KMS-11 (cell line): Measurements from ENCODE around the gene PAMR1.
"Not testable (repeated sequence)": the region's sequence is repeated elsewhere in the genome, so short reads cannot be mapped to it uniquely, and the experiment has no call there.

Source experiments
- H2AFZ ChIP-seq: fragments of 200-600 bp; sonication (generic); 2 replicates; pipeline ENCODE4 v1.6.1; 2016; ENCODE audit warnings: antibody characterized with exemption, mixed run types, low read depth
- H3K27ac ChIP-seq: fragments of 200-600 bp; sonication (generic); 2 replicates; pipeline ENCODE4 v1.6.1; 2016; ENCODE audit warnings: mild to moderate bottlenecking, mixed run types
- H3K27me3 ChIP-seq: fragments of 200-600 bp; sonication (generic); 2 replicates; pipeline ENCODE4 v1.6.1; 2017; ENCODE audit warnings: mild to moderate bottlenecking, low read depth, mixed run types, moderate library complexity; ENCODE audit not compliant: insufficient read depth
- H3K36me3 ChIP-seq: fragments of 200-600 bp; sonication (generic); 2 replicates; pipeline ENCODE4 v1.6.1; 2017; ENCODE audit warnings: mild to moderate bottlenecking, mixed run types; ENCODE audit not compliant: insufficient read depth
- H3K4me1 ChIP-seq: fragments of 200-600 bp; sonication (generic); 2 replicates; pipeline ENCODE4 v1.6.1; 2016; ENCODE audit warnings: mild to moderate bottlenecking, low read depth, mixed run types; ENCODE audit not compliant: poor library complexity, severe bottlenecking
- H3K4me2 ChIP-seq: fragments of 200-600 bp; sonication (generic); 2 replicates; pipeline ENCODE4 v1.7.0; 2016; ENCODE audit warnings: mild to moderate bottlenecking, mixed run types
- H3K4me3 ChIP-seq: fragments of 200-600 bp; sonication (generic); IDR thresholded peaks from 2 replicates; pipeline ENCODE4 v1.6.1; 2017; ENCODE audit warnings: low read depth, low read length, mixed read lengths; ENCODE audit not compliant: insufficient read depth
- H3K79me2 ChIP-seq: fragments of 200-600 bp; sonication (generic); 2 replicates; pipeline ENCODE4 v1.6.1; 2016; ENCODE audit warnings: low read depth, mixed run types; ENCODE audit not compliant: insufficient read depth
- H3K9ac ChIP-seq: fragments of 200-600 bp; sonication (generic); 2 replicates; pipeline ENCODE4 v1.6.1; 2016; ENCODE audit warnings: mild to moderate bottlenecking, mixed run types
- H4K20me1 ChIP-seq: fragments of 200-600 bp; sonication (generic); 2 replicates; pipeline ENCODE4 v1.6.1; 2016; ENCODE audit warnings: mild to moderate bottlenecking, mixed run types; ENCODE audit not compliant: insufficient read depth
- TF ChIP-seq, protein P1 (sequence below): fragments of 200-600 bp; sonication (generic); conservative IDR thresholded peaks from 2 replicates; pipeline ENCODE4 v1.6.1; 2017; ENCODE audit warnings: low read depth, mild to moderate bottlenecking, antibody characterized with exemption, low read length, moderate library complexity, mixed read lengths

Gene PAMR1

DNA sequence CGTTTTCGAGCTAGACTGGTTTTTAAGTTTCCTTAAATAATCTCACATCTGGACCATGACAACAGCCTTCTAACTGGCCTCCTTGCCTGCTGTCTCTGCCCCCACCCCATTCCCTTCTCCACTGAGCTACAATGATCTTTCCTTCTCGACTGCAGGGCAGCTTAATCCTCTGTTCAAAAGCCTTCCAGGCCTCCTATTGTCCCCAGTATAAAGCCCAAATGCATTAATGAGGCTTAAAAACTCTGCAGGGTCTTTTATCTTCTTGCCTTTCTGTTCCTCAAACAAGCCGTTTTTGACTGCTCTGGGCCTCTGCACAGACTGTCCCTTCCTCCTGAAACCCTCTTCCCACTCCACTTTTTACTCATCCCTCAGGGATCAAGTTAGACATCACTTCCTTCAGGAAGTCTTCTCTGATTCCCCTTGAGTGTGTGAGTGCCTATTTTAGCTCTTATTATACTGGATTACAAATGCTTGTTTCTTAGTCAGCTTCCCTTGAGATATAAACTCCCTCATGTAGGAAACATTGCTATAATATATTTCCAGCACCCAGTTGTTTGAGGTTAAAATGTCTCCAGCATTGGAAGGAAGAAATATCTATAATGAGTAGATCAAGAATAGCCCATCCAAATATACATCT lies 23.6 kb upstream of the PAMR1 start:
- TF ChIP-seq, protein P1, sequence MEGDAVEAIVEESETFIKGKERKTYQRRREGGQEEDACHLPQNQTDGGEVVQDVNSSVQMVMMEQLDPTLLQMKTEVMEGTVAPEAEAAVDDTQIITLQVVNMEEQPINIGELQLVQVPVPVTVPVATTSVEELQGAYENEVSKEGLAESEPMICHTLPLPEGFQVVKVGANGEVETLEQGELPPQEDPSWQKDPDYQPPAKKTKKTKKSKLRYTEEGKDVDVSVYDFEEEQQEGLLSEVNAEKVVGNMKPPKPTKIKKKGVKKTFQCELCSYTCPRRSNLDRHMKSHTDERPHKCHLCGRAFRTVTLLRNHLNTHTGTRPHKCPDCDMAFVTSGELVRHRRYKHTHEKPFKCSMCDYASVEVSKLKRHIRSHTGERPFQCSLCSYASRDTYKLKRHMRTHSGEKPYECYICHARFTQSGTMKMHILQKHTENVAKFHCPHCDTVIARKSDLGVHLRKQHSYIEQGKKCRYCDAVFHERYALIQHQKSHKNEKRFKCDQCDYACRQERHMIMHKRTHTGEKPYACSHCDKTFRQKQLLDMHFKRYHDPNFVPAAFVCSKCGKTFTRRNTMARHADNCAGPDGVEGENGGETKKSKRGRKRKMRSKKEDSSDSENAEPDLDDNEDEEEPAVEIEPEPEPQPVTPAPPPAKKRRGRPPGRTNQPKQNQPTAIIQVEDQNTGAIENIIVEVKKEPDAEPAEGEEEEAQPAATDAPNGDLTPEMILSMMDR, result no peak
- Histone ChIP-seq H3K9ac (no peak overlapping the region), H3K79me2 (no peaks in the 10 kb centered on the region), H3K27me3 (peaks cover 4% of the 10 kb centered on the region), H4K20me1 (no peaks in the 10 kb centered on the region), H3K27ac (no peak overlapping the region), H2AFZ (no peak overlapping the region), H3K4me1 (peaks cover 29% of the 10 kb centered on the region), H3K4me3 (no peak overlapping the region), H3K4me2 (peak overlapping the region; percentile 36; the same call in 1 of the 2 replicates), H3K36me3 (no peaks in the 10 kb centered on the region)

DNA sequence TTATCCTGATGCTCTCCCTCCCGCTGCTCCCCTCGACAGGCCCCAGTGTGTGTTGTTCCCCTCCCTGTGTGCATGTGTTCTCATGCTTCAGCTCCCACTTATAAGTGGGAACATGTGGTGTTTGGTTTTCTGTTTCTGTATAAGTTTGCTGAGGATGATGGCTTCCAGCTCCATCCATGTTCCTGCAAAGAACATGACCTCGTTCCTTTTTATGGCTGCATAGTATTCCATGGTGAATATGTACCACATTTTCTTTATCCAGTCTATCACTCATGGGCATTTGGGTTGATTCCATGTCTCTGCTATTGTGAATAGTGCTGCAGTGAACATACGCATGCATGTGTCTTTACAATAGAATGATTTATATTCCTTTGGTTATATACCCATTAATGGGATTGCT lies 22.6 kb upstream of the PAMR1 start:
- not testable (repeated sequence) for H4K20me1 ChIP-seq, H3K27me3 ChIP-seq, H3K27ac ChIP-seq, H3K4me2 ChIP-seq, H3K36me3 ChIP-seq, H3K4me3 ChIP-seq, H2AFZ ChIP-seq, H3K79me2 ChIP-seq, H3K9ac ChIP-seq
- peaks cover 29% of the 10 kb centered on the region for H3K4me1 ChIP-seq

DNA sequence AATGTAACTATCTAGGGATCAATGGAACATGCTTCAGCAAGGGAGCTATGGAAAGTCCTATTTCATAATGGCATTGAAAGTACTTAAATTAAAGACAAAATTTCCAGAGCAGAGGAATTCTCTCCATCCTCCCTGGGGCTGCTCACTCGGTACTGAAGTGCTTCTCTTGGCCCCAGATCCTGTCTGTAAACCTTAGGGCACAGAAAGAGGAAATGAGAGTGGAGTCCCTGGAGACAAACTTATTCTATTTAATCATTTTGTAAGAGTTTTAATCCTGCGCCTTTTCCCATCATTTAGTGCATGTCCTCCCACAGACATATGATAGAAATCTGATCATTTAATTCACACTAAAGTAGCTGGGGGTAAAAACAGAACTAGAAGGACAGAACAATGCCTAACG lies 20.9 kb upstream of the PAMR1 start:
- no peak overlapping the region for H3K27ac ChIP-seq
- TF ChIP-seq, protein P1, result no peak
- H3K4me2 ChIP-seq, result no peak overlapping the region

DNA sequence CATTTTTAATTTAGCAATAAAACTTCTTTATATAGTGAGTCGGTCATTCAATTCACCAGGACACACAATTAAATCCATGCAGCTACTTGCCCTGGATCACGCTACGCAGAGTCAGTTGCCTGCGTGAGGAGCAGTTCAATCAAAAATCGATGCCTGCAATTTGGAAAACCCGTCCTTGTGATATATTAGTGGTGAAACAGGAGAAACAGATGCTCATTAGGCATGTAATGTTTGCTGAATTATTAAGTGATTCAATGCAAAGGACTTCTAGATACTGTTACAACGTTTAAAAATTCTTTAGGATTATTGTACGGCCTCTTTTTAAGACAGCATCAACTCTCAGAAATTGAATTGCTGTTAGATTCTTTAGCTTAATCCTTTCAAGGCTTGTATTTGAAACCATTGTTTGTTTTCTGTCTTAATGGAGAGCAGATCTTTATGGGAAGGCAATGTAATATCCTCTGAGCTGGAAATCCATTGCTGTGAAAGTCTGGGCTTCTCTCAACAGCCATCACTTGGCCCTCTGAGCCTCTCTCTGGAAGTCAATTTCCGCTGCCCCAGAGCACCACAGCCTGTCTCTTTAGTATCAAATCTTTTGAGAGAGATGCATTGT lies 20.1 kb upstream of the PAMR1 start:
- H3K27me3 ChIP-seq, result no peaks in the 10 kb centered on the region; the same call in 1 of the 2 replicates
- H2AFZ ChIP-seq, result no peak overlapping the region
- no peak overlapping the region for H3K9ac ChIP-seq
- H3K36me3 ChIP-seq, result no peaks in the 10 kb centered on the region
- no peak overlapping the region for H3K4me3 ChIP-seq
- TF ChIP-seq, protein P1, result no peak
- no peak overlapping the region for H3K27ac ChIP-seq
- no peak overlapping the region for H3K4me2 ChIP-seq
- no peaks in the 10 kb centered on the region for H3K79me2 ChIP-seq
- H3K4me1 ChIP-seq, result peaks cover 17% of the 10 kb centered on the region
- no peaks in the 10 kb centered on the region for H4K20me1 ChIP-seq

More for the DNA sequence above, 20.9 kb upstream of the PAMR1 start:
- Histone ChIP-seq H3K4me3 (no peak overlapping the region), H3K4me1 (peaks cover 26% of the 10 kb centered on the region), H3K27me3 (no peaks in the 10 kb centered on the region; the same call in 1 of the 2 replicates), H3K36me3 (no peaks in the 10 kb centered on the region), H3K79me2 (no peaks in the 10 kb centered on the region), H3K9ac (no peak overlapping the region), H4K20me1 (no peaks in the 10 kb centered on the region), H2AFZ (no peak overlapping the region)

- no peaks in the 10 kb centered on the region; the same call in 1 of the 2 replicates for H3K27me3 ChIP-seq
- no peak overlapping the region for H3K27ac ChIP-seq
- no peak overlapping the region for H2AFZ ChIP-seq
- H3K36me3 ChIP-seq, result no peaks in the 10 kb centered on the region
- TF ChIP-seq, protein P1, result no peak
- no peaks in the 10 kb centered on the region for H3K4me1 ChIP-seq
- no peak overlapping the region for H3K9ac ChIP-seq
- no peaks in the 10 kb centered on the region for H3K79me2 ChIP-seq
- no peak overlapping the region for H3K4me2 ChIP-seq
- no peaks in the 10 kb centered on the region for H4K20me1 ChIP-seq
- H3K4me3 ChIP-seq, result no peak overlapping the region
These were observed 18.1 kb upstream of the PAMR1 start for GRCh38 chr11:35543481-35543880.
